Thoracic aorta (tissue), 2 donors: Measurements from ENCODE around the gene NINJ2. TPM values are rescaled to one million over a fixed set of nuclear protein-coding genes. Genes with fewer than 3 reads are reported as not detected.

Source experiments
- ATAC-seq: fragments of 150-250 bp; one replicate; pipeline ENCODE4 v1.8.0; 2017; ENCODE audit warnings: low read depth; ENCODE audit not compliant: insufficient number of reproducible peaks, low FRiP score
- DNase-seq: peaks from one replicate; pipeline ENCODE4 v3.0.0-alpha.2; 2020; ENCODE audit warnings: low spot score
- H3K27ac ChIP-seq, 2 donors: fragments of 200-600 bp; sonication (generic); 1 replicate in 1 of 2; 2 replicates in 1 of 2; pipeline ENCODE4 v1.5.1; 2016; ENCODE audit warnings: mild to moderate bottlenecking in 2 of 2, moderate library complexity in 2 of 2
- H3K27me3 ChIP-seq: fragments of 200-600 bp; sonication (generic); replicated peaks from 2 replicates; pipeline ENCODE4 v1.6.0; 2016; ENCODE audit warnings: mild to moderate bottlenecking; ENCODE audit not compliant: insufficient read depth
- H3K36me3 ChIP-seq: fragments of 200-600 bp; sonication (generic); one replicate; pipeline ENCODE4 v1.5.1; 2016
- H3K4me1 ChIP-seq, 2 donors: fragments of 200-600 bp; sonication (generic); 1 replicate in 1 of 2; 2 replicates in 1 of 2; pipeline versions ENCODE4 v1.5.1 to v1.6.0; 2016; ENCODE audit warnings: low read depth in 2 of 2, mild to moderate bottlenecking in 1 of 2; ENCODE audit not compliant: control insufficient read depth in 1 of 2
- H3K4me3 ChIP-seq: fragments of 200-600 bp; sonication (generic); 2 replicates; pipeline ENCODE4 v1.5.1; 2016; ENCODE audit warnings: mild to moderate bottlenecking
- H3K9me3 ChIP-seq: fragments of 200-600 bp; sonication (generic); 2 replicates; pipeline ENCODE4 v1.5.1; 2016
- CTCF ChIP-seq: fragments of 200-600 bp; sonication (generic); IDR thresholded peaks from one replicate; pipeline ENCODE4 v1.5.1; 2019; ENCODE audit warnings: antibody characterized with exemption
- total RNA-seq, 2 donors: library from RNA; depleted of rRNA; stranded (reverse); fragments of >200 nt; gene quantifications; one replicate each; pipeline versions ENCODE4 v1.1.0 to v1.2.3, GENCODE V29; 2016

The NINJ2 gene
- total RNA-seq, 2 donors from 2014 or later: 2.4 to 5.3 TPM

- TF ChIP-seq CTCF: peak; percentile 23
- peaks cover 0 to 9% of the 10 kb centered on the region in 2 donors for H3K4me1 ChIP-seq
- H3K9me3 ChIP-seq: no peaks in the 10 kb centered on the region
- H3K36me3 ChIP-seq: no peaks in the 10 kb centered on the region
- H3K4me3 ChIP-seq: no peak overlapping the region
- no peak for DNase-seq
- no peaks in the 10 kb centered on the region for H3K27me3 ChIP-seq
- no peak overlapping the region for H3K27ac ChIP-seq
- ATAC-seq: no peak
These were observed 71.8 kb downstream of the NINJ2 start for GRCh38 chr12:591167-592023.

GRCh38 chr12:590206-590750 lies 73.0 kb downstream of the NINJ2 start:
- Histone ChIP-seq H3K27ac (no peak overlapping the region), H3K36me3 (no peaks in the 10 kb centered on the region), H3K4me1 (peaks cover 0 to 9% of the 10 kb centered on the region in 2 donors), H3K9me3 (no peaks in the 10 kb centered on the region), H3K27me3 (no peaks in the 10 kb centered on the region), H3K4me3 (no peak overlapping the region)
- no peak for DNase-seq
- no peak for TF ChIP-seq CTCF
- no peak for ATAC-seq

- no peak overlapping the region for H3K27ac ChIP-seq
- TF ChIP-seq CTCF: no peak
- ATAC-seq (no peak), DNase-seq (no peak)
- no peaks in the 10 kb centered on the region for H3K9me3 ChIP-seq
- no peaks in the 10 kb centered on the region for H3K27me3 ChIP-seq
- peaks cover 0 to 9% of the 10 kb centered on the region in 2 donors for H3K4me1 ChIP-seq
- no peaks in the 10 kb centered on the region for H3K36me3 ChIP-seq
- no peak overlapping the region for H3K4me3 ChIP-seq
These were observed 74.6 kb downstream of the NINJ2 start for GRCh38 chr12:588646-589045.

DNA sequence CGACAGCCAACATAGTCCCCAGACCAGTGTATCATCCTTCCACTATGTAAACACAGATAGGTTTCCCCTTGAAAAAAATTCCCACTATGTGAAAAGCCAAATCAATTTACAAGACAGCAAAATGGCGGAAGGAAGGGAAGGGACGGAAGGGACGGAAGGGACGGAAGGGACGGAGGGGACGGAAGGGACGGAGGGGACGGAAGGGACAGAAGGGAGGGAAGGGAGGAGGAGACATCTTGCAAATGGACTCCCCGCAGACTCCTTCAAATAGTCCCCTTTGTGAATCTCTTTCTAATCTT lies 75.3 kb downstream of the NINJ2 start:
- no peak overlapping the region for H3K4me3 ChIP-seq
- TF ChIP-seq CTCF: no peak
- H3K9me3 ChIP-seq: no peaks in the 10 kb centered on the region
- DNase-seq (no peak), ATAC-seq (no peak)
- H3K4me1 ChIP-seq: peaks cover 0 to 9% of the 10 kb centered on the region in 2 donors
- H3K27ac ChIP-seq: no peak overlapping the region
- no peaks in the 10 kb centered on the region for H3K36me3 ChIP-seq
- H3K27me3 ChIP-seq: no peaks in the 10 kb centered on the region

DNA sequence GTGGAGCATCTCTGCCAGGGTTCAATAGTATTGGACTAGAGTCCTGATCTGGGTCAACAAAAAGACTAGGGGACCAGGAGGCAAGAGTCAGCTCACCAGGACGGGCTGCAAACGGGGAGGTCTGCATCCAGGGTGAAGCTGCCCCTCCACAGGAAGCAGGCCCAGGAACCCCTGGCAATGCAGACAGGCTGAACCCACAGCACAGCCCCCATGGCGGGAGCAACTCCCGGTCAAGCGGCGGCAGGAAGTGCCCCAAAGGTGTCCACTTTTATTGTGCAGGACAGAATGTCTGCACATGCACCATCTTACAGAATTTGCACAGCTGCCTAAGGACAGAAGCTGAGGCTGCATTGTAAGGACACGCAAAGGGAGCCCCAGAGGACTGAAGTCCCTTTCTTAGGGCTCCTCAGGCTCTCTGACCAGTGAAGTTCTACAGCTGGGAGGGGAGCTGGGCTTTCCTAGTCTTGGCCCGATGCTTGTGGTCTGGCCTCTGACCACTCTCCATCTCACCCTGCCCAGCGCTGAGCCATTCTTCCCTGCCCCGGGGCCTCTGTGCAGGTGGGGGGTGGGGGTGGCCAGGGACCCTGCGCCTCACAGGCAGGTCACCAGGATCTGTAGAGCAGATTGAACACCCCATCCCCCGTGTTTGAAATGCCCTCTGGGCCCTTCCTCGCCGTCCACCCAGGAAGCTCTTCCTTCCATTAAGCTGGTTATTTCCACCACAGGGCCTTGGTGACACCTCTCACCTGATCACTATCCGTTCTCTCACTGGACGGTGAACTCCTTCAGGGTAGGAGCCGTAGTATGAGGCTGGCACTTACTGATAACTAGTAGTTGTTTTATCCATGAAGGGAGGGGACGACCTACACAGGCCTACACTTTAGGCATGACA lies 75.9 kb downstream of the NINJ2 start:
- no peak for DNase-seq
- Histone ChIP-seq H3K4me1 (peaks cover 0 to 9% of the 10 kb centered on the region in 2 donors), H3K9me3 (no peaks in the 10 kb centered on the region), H3K36me3 (no peaks in the 10 kb centered on the region), H3K27me3 (no peaks in the 10 kb centered on the region), H3K4me3 (no peak overlapping the region), H3K27ac (no peak overlapping the region)
- ATAC-seq: no peak
- TF ChIP-seq CTCF: no peak
